Tibial artery (tissue), 4 donors: Measurements from ENCODE around the gene CDK5.

Experiments used
- DNase-seq, 2 donors: peaks; one replicate each; pipeline ENCODE4 v3.0.0-alpha.2; 2019
- H3K27ac ChIP-seq, 2 donors: fragments of 200-600 bp; sonication (generic) in 1 of 2; 1 replicate in 1 of 2; 2 replicates in 1 of 2; pipeline ENCODE4 v1.5.1; 2018 to 2019; ENCODE audit warnings: mild to moderate bottlenecking in 1 of 2
- H3K27me3 ChIP-seq, 2 donors: fragments of 200-600 bp; sonication (generic) in 1 of 2; one replicate each; pipeline versions ENCODE4 v1.5.1 to v1.6.0; 2016 to 2019
- H3K36me3 ChIP-seq, 3 donors: fragments of 200-600 bp; sonication (generic) in 2 of 3; one replicate each; pipeline ENCODE4 v1.5.1; 2016 to 2019; ENCODE audit warnings: mild to moderate bottlenecking in 2 of 3
- H3K4me1 ChIP-seq, 4 donors: fragments of 200-600 bp; sonication (generic) in 2 of 4; 1 replicate in 3 of 4; 2 replicates in 1 of 4; pipeline ENCODE4 v1.5.1; 2016 to 2019
- H3K4me3 ChIP-seq, 2 donors: fragments of 200-600 bp; sonication (generic) in 1 of 2; 1 replicate in 1 of 2; 2 replicates in 1 of 2; pipeline ENCODE4 v1.5.1; 2018 to 2019; ENCODE audit warnings: mild to moderate bottlenecking in 2 of 2
- H3K9me3 ChIP-seq, 3 donors: fragments of 200-600 bp; sonication (generic) in 1 of 3; one replicate each; pipeline ENCODE4 v1.5.1; 2016 to 2019
- CTCF ChIP-seq, 2 experiments: fragments of 200-600 bp in 1 of 2; fragments of 450-650 bp in 1 of 2; IDR thresholded peaks; one replicate each; pipeline ENCODE4 v1.5.1; 2017 to 2019; ENCODE audit warnings: antibody characterized with exemption in 2 of 2, mild to moderate bottlenecking in 1 of 2, moderate library complexity in 1 of 2
- intact Hi-C: fragments of 100-400 bp; cut with DNase I; formaldehyde crosslinking; loops from one replicate; pipeline ENCODE4 v1.15.0; 2023; ENCODE audit warnings: low total_unique reads

The CDK5 gene

GRCh38 chr7:151015967-151016366, 41.7 kb downstream of the CDK5 start:
- Histone ChIP-seq H3K9me3 (no peaks in the 10 kb centered on the region), H3K4me1 (peaks cover 0 to 38% (median 28%) of the 10 kb centered on the region in 4 donors), H3K27ac (no peak overlapping the region), H3K27me3 (peaks cover 0 to 95% of the 10 kb centered on the region in 2 donors), H3K36me3 (no peaks in the 10 kb centered on the region), H3K4me3 (no peak overlapping the region)
- no peak for DNase-seq
- no peak for TF ChIP-seq CTCF (IDR thresholded peaks at IDR 0.05)
- intact Hi-C loops: loop anchor here (10.0 kb wide), 1 partner anchor 99 kb away; no protein-coding TSS in a partner anchor

- Histone ChIP-seq H3K4me3 (no peak overlapping the region), H3K27ac (no peak overlapping the region), H3K4me1 (peaks cover 0 to 38% (median 28%) of the 10 kb centered on the region in 4 donors), H3K27me3 (peaks cover 0 to 95% of the 10 kb centered on the region in 2 donors), H3K9me3 (no peaks in the 10 kb centered on the region), H3K36me3 (no peaks in the 10 kb centered on the region)
- no peak for DNase-seq
- intact Hi-C loops: loop anchor here (10.0 kb wide), 1 partner anchor 100 kb away; no protein-coding TSS in a partner anchor
- no peak for TF ChIP-seq CTCF (IDR thresholded peaks at IDR 0.05)
Observed at GRCh38 chr7:151014950-151015349, 42.7 kb downstream of the CDK5 start.

- Histone ChIP-seq H3K9me3 (no peaks in the 10 kb centered on the region), H3K27me3 (peaks cover 0 to 95% of the 10 kb centered on the region in 2 donors), H3K4me3 (peak overlapping the region; percentile 7 to 42), H3K27ac (no peak overlapping the region), H3K4me1 (peaks cover 0 to 33% (median 26%) of the 10 kb centered on the region in 4 donors), H3K36me3 (no peaks in the 10 kb centered on the region)
- peak in 1 of 2 donors; percentile 56 for DNase-seq
- TF ChIP-seq CTCF (IDR thresholded peaks at IDR 0.05): no peak
- intact Hi-C loops: loop anchor here (10.0 kb wide), 1 partner anchor 101 kb away; no protein-coding TSS in a partner anchor
Observed at GRCh38 chr7:151013733-151014497, 43.8 kb downstream of the CDK5 start.

GRCh38 chr7:151013356-151013732, 44.4 kb downstream of the CDK5 start:
- Histone ChIP-seq H3K9me3 (no peaks in the 10 kb centered on the region), H3K4me3 (peak overlapping the region; percentile 7 to 42), H3K27ac (no peak overlapping the region), H3K27me3 (peaks cover 0 to 95% of the 10 kb centered on the region in 2 donors), H3K36me3 (no peaks in the 10 kb centered on the region), H3K4me1 (peaks cover 0 to 33% (median 20%) of the 10 kb centered on the region in 4 donors)
- intact Hi-C loops: loop anchor here (10.0 kb wide), 1 partner anchor 101 kb away; no protein-coding TSS in a partner anchor
- TF ChIP-seq CTCF (IDR thresholded peaks at IDR 0.05): no peak
- DNase-seq: no peak

GRCh38 chr7:151012911-151013347, 44.8 kb downstream of the CDK5 start:
- Histone ChIP-seq H3K36me3 (no peaks in the 10 kb centered on the region), H3K4me3 (no peak overlapping the region), H3K4me1 (peaks cover 0 to 33% (median 16%) of the 10 kb centered on the region in 4 donors), H3K9me3 (no peaks in the 10 kb centered on the region), H3K27ac (no peak overlapping the region), H3K27me3 (peaks cover 0 to 94% of the 10 kb centered on the region in 2 donors)
- peak; percentile 23 to 24 for TF ChIP-seq CTCF (IDR thresholded peaks at IDR 0.05)
- intact Hi-C loops: loop anchor here (10.0 kb wide), 1 partner anchor 102 kb away; no protein-coding TSS in a partner anchor
- no peak for DNase-seq
